ENCODE results near the gene MGAT5B.

GRCh38 chr17:76902476-76902875 lies 34.3 kb downstream of the MGAT5B start:
- no peak for TF ChIP-seq POLR2A (IDR thresholded peaks at IDR 0.05)
- TF ChIP-seq, protein P1, sequence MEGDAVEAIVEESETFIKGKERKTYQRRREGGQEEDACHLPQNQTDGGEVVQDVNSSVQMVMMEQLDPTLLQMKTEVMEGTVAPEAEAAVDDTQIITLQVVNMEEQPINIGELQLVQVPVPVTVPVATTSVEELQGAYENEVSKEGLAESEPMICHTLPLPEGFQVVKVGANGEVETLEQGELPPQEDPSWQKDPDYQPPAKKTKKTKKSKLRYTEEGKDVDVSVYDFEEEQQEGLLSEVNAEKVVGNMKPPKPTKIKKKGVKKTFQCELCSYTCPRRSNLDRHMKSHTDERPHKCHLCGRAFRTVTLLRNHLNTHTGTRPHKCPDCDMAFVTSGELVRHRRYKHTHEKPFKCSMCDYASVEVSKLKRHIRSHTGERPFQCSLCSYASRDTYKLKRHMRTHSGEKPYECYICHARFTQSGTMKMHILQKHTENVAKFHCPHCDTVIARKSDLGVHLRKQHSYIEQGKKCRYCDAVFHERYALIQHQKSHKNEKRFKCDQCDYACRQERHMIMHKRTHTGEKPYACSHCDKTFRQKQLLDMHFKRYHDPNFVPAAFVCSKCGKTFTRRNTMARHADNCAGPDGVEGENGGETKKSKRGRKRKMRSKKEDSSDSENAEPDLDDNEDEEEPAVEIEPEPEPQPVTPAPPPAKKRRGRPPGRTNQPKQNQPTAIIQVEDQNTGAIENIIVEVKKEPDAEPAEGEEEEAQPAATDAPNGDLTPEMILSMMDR (IDR thresholded peaks at IDR 0.05): no peak

Data from lower leg skin (tissue), 3 donors.